ENCODE results near the gene GFRA4.

The GFRA4 gene

DNA sequence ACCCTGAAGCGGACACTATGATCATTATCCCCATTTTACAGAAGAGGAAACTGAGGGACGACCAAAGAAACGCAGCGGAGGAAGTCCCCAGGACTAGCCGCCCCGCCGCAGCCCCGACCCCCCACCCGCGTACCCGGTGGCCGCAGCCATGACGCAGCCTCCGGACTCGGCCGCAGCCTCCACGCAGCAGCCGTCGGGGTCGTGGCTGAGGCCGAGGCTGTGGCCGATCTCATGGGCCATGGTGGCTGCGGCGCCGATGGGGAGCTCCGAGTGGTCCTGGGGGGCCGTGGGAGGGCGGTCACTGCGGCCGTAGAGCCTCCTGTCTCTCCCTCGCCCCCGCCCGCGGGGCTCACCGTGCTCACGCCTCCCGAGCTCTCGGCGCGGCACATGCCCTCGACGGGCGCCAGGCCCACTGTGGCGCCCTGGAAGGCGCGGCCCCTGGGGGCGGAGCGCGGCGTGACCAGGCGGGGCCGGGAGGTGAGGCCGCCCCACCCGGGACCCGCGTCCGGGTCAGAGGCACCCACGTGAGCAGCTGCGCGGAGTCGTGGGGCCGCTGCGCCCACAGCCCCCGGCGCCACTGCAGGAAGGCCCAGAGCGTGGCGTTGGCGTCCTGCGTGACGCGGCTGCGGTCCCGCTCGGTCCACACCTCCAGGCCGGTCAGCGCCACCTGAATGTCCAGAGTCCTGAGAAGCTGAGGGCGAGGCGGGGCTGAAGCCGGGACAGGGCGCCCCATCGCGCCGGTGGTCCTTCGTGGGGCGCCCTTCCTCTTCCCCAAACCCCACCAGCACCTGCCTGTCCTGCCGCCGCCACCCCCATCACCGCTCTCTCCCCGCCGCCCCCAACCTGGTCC, 10.2 kb upstream of the GFRA4 start:
- DNase-seq: no peak

DNA sequence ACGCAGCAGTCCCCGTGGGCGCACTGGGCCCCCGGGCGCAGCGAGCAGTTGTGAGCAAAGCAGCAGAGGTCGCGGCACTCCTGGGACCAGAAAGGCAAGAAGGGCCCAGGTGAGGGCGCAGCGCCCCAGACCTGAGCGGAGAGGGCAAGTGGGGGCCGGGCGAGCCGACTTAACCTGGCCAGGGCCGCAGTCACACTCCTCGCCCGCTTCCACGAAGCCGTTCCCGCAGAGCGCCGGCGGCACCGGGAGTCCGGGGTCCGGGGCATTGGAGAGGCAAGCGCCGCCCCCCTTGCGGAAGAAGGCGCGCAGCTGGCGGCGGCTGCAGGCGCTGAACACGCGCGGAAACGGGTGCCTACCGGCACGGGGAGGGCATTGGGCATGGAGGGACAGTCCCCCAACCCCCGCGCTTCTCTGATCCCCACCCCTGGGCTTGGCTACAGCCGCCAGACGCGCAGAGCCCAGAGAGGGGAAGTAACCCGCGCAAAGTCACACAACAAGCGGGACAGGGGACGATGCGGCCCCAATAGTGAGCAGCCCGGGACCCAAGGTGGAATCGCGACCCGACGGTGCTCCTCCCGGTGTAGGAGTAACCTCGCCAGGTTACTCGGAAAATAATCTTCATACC, 9.5 kb upstream of the GFRA4 start:
- no peak for DNase-seq

DNA sequence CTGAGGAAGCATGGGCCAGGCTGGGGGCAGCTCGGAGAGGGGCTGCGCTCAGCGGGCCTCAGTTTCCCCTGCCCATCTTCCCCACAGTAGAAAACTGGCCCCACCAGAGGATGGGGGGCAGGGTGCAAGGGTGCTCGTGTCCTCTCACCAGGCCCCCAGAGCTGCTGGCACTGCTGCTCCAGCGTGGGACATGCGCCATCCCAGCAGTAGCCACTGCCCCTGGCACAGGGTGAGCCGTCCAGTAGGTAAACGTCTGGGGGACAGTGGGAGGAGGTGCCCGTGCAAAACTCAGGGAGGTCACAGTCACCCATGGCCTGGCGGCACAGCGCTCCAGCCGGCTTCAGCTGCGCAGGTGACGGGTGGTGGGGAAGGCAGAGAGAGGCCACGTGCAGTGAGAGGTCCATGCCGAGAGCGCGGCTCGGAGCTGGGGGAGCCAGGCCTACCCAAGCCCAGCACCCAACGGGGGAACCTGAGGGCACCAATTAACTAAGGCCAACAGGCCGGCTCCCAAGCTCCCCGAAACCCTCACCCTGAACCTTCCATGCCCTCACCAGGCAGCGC, 8.9 kb upstream of the GFRA4 start:
- DNase-seq: no peak

DNA sequence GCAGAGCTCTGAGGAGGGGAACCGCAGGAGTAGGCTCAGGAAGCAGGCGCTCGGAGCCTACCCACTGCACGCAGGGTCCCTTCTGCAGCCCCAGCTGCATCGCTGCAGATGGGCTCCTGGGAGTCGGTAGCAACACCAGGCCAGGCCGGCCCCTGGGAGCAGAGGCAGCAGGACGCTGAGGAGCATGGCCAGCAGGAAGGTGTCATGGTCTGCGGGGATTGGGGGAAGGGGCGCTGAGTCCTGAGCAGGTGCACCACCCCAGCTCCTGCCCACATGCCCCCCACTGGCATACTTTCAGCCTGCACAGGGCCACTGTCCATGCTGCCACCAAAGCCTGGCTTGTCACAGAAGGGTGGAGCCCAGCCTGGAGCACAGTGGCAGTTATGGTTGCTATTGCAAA, 7.7 kb upstream of the GFRA4 start:
- no peak for DNase-seq

DNA sequence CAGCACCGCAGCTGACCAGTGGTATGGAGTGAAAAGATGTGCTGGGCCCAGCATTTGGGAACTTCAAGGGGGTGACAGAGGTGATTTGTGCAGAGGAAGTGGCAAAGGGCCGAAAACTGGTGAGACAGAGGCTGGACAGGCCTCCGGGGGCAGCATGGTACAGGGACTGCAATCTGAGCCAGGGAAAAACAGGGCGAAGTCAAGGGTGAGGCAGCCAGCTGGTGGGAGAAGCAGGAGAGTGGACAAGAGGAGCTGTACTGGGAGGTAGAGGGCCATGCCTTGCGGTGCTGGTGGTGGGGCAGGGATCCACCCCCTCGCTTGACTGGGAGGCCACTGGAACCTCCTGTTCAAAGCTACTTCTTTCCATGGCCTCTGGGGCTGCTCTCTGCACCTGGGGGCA, 7.3 kb upstream of the GFRA4 start:
- no peak for DNase-seq

DNA sequence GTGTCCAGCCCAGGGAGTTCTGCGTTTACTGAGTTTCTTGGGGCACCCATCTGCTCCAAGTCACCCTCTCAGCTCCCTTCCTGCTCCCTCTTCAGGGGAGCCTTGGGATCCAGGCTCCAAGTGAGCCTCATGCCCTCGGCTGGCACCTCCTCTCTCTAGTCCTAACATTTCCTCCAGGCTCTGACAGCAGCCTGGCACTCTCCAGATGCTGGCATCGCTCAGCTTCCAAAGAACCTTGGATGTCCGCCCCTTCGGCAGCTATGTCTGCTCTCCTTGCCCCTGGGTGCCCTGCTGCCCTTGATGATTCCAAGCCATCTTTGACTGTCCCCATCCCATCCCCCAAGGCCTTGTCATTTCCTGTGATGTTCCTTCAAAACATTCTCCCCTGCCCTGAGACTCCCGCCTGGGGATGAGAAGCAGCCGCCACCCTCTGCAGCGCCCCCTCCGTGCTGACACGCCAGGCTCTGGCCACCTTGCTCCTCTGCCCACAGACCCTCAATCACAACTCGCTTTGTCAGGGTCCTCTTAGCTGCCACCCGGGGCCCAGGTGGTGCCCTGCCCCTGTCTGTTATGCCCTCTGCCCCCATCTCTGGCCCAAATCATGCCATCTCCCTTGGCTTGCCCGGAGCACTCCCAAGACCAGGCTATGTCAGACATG, 6.6 kb upstream of the GFRA4 start:
- DNase-seq: no peak

DNA sequence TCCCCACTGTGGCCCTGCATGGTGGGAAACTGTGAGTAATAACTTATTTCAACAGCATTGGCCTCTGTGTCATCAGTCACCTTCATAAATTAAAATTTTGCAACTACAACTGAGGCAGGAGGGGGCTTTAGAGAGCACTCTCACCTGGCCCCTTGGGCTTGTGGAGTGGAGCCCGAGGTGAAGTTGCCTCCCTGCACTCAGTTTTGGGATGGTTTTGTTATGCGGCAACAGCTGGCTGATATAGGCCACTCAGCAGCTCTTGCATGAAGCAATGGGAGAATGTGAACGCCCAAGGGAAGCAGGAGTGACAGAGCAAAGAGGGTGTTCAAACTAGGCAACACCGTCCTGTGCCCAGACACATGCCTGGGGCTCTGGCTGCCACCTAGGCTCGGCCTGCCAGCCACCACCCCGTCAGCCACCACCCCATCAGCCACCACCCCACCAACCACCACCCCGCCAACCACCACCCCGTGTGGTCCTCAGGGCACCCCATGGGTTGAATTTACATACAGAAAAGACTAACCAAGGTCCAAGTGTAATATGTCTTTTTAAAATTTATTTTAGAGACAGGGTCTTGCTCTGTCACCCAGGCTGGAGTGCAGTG, 4.3 kb upstream of the GFRA4 start:
- no peak for DNase-seq

DNA sequence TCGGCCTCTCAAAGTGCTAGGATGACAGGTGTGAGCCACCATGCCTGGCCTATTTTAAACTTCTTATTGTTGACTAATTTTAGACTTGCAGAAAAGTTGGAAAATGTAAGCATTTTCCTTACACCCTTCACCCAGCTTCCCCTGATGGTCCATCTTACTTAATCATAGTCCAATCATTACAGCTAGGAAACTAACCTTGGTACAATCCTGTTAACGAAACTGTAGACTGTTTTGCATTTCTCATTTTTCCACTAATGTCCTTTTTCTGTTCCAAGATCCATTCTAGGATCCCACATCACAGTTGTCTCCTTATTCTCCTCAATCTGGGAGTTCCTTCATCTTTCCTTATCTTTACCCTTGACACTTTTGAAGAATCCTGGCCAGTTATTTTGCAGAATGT, 659 bp upstream of the GFRA4 start:
- DNase-seq: no peak

DNA sequence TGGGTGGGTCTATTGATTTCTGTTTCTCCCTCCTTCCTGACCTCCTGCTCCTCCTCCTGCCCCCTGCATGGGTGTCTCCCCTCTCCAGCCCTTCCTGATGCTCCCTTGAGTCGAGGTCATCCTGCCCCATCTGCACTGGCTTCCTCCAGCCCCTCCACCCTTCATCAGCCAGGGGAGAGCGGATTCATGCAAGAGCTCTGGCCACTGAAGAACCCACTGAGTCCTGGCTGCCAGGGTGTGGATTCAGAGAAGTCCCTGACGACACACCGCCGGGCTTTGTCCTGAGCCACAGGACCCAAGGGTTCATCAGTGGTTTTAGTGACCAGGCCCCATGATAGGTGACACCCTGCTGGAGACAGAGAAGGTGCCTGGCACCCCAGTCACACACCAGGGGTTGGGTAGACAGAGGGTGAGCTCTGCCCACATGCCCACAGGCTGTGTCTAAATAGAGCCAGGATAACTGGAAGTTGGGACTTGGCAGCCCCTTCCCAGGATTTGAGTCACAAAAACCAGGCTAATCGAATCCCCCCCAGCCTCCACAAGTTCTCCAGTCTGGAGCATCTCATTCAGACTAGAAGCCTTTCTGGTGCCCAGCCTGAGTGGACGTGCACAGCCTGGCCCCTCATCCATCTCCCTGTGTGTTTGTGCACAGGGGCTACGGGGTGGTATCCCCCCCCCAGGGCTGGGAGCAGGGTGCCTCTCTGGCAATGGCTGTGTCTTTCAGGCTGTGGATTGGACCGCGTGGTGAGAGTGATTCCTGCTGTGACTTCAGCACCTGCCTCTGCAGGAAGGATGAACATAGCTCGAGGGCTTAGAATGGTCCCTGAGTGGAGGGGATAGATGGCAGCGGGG, 1.2 kb downstream of the GFRA4 start:
- no peak for DNase-seq

DNA sequence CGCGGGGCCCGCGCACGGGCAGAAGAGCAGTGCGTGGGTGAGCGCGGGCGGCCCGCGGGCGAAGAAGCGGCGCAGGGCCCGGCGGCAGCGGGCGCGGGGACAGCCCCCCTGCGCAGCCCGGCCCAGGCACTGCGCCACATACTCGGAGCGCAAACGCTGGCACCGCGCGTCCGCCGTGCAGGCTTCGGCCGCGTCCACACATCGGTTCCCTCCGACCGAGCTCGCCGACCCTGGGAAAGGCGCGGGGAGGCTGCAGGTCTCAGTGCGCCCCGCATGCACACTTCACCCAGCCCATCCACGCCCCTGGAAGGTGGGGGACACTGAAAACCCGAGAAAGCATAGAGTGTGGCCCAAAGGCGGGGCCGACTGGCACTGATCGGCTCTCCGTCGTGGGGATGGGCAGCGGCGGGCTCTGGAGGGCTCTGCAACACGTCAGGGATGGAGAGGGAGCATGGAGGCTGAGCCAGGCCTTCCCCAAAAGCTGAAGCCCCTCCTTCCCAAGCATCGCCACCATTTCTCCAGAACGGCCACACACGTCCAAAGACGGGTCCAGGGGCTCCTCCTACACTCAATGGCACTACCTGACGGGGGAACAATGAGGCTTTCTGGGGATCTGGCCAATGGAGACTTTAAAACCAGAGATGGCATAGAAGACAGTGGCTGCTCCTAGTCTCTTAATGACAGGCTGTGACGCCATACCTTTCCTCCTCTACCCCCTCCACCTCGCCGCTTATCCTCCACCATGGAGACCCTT, 2.0 kb downstream of the GFRA4 start:
- DNase-seq: no peak

DNA sequence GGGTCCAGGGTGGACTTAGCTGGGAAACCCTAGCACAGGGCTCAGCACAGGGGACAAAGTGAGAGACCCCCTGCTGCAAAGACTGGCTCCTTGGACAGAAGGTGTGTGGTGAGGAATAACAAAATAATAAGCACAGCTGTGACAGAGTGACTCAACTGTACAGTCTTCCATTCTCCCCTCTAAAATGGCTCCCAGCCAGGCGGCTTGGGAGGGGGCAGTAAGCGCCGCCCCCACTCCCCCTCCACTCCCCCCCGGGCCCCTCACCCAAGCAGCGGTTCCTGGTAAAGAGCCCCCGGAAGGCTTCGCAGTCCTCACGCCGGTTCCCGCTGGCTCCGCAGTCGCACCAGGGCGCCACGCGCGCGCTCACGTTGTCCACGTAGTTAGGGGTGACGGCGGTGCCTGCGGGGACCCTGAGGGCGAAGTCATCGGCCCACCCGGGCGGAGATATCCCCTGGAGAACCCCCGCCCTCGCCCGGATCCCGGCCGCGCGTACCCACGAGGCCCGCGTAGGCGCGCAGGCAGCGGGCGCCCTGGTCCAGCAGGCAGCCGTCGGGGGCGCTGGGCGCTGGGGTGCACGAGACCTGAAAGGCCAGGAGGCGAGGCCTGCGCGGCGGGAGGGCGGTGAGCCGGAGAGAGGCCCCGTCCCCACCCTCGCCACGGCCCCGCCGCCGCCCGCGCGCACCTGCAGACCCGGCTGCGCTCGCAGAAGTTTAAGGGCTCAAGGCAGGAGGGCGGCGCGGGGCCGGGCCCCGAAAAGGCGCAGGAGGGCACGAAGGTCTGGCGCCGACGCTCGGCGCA, 2.7 kb downstream of the GFRA4 start:
- no peak for DNase-seq

DNA sequence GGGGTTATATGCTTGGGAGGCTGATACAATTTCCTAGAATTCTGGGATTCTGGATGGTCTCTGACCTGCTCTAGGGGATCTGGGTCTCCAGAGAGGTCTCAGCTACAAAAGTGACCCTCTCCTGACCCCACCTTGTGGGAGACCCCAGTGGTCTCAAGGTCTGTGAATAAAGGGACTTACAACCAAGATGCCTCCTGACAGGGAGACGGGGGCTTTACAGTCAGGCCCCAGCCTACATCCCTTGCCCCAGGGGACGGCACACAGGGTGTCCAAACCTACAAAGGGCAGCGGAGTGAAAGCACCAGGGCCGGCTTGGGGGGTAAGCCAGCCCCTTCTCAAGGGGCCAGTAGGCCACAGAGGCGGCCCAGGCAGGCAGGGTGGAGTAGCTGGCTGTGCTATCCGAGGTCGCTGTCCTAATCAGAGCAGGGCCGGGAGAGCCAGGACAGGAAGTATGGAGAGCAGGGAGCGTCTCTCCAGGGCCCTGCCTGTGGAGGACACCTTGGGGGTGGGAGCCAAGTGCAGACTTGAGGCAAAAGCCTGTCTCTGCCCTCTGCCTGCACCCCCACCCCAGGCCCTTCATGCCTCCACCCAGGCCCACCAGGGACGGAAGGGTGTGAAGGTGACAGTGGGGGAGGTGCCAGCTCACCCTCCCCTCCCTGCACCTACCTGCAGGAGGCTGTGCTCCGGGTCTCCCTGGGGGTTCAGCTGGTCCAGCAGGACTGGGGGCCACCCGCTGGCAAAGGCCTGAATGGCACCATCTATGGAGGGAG, 3.5 kb downstream of the GFRA4 start:
- DNase-seq: no peak

DNA sequence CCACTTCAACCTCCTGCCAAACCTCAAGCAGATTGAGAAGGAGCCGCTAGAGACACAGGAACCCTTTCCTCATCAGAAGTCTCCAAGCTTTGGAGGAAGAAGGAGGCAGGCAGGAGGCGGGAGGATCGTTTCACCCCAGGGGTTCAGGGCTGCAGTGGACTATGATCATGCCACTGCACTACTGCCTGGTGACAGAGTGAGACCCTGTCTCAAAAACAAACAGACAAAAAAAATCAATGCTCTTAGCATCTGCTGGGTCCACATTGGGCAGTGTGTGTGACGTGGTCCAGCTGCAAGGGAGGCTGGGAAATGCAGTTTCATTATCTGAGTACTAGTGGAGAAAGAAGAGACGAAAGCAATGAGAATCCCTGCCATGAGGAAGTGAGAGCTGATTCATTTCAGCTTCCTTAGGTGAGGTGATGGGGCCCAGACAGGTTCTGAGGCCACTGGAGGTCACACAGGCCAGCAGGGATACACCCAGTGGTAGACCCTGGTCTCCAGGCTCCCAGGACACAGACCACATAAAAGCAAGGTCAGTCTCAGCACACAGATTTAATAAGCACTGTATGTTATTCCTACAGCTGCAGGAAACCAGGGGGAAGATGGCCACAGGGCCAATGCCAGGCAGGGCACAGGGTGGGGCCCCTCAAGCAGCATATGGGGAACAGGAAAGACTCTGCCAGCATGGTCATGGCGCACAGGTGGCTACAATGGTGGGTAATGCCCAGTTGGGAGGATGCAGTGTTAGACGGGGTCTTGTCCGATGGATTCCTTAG, 4.3 kb downstream of the GFRA4 start:
- DNase-seq: no peak

DNA sequence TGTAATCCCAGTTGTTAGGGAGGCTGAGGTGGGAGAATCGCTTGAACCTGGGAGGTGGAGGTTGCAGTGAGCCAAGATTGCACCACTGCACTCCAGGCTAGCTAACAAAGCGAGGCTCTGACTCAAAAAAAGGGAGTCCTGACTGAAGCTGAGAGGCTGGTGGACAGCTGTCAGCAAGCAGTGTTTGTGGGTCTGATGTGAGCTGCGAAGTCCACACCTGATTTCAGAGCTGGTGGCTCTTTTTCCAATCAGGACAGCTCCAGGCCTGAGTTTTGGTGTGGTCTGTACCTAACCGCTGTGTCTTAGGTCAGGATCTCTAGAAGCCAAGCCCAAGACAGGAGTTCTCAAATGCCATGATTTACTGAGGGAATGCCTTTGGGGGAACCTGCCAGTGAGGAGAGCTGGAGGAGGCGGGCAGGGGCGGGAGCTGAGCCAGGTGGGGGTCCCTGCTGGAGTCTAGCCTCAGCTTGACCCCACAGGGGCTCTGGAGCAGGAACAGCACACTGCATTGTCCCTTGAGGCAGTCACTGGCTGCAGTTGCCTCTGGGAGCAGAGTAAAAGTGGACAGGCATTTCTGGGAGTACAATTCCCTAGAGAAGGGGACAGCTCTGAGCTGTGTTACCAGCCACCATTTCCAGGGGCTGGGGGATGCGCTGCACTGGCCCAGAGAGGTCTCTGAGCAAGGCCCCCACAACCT, 5.0 kb downstream of the GFRA4 start:
- no peak for DNase-seq

DNA sequence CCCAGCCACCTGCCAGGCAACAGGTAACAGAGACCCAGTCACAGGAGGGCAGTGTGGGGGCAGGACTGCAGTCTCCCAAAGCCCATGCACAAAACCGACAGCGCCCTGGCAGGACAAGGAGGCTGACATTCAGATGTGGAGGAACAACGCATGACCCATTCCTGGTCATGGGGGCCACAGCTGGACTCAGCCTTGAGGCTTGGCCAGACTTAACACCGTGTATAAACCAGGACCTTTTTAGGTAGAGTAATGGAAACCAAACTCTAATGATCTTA, 8.1 kb downstream of the GFRA4 start:
- DNase-seq: no peak

DNA sequence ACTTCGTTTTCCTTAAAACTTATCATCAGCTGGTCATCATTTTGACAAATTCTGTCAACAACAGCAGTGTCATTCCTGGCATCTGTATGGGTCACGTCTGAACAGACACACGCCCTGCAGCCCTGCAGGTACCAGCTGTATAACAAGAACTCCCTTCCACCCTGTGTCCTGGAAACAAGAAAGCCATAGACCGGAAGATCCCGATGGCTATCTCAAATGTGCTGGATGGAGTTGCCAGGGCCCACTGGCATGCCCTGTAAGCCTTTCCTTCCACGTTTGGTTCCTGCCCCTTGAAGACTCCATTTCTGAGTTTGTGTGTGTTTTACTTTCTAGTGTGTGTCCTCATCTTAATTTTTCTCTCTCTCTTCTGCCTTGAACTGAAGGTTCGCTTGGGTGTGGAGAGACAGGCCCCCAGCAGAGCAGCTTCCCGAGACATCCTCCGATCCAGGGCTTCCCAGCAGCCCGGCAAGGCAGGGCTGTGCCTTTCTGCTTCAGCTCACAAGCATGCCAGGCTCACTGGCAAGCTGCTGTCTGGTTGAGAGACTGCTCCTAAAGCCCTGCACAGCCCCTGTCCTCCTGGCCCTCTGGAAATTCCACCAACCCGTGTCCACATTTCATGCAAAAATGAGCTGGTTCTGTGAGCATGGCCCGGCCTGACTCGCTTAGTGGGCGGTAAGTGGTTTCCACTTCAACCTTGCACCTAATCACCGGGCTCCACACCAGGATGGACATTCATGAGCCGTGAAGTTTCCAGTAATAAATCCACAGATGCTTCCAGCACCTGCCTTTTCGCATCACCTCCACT, 8.7 kb downstream of the GFRA4 start:
- DNase-seq: no peak

DNA sequence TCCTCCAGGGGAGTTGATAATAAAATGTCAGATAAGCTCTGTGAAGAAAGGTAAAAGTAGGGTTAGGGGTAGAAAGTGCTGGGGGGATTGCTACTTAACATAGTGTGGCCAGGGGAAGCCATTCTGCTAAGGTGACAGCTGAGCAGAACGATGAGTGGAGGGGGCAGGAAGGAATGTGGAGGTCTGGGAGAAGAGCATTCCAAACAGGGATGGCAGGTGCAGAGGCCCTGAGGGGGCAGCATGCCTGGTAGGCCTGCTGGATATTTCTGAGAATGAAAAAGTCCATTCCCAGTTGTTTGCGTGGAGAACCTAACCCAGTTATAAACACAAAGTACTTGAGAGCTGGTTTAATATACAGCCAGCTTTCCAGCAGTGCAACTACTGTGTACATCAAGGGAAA, 9.3 kb downstream of the GFRA4 start:
- DNase-seq: no peak
